ENCODE results near the gene PAGR1. TPM values are rescaled to one million over a fixed set of nuclear protein-coding genes. Genes with fewer than 3 reads are reported as not detected.

PAGR1 gene
- total and polyA plus RNA-seq, 2 of the 8 experiments (the other 6 are each of a cell fraction or from before 2014, with no cell fraction given), result 35.4 to 56.4 TPM

DNA sequence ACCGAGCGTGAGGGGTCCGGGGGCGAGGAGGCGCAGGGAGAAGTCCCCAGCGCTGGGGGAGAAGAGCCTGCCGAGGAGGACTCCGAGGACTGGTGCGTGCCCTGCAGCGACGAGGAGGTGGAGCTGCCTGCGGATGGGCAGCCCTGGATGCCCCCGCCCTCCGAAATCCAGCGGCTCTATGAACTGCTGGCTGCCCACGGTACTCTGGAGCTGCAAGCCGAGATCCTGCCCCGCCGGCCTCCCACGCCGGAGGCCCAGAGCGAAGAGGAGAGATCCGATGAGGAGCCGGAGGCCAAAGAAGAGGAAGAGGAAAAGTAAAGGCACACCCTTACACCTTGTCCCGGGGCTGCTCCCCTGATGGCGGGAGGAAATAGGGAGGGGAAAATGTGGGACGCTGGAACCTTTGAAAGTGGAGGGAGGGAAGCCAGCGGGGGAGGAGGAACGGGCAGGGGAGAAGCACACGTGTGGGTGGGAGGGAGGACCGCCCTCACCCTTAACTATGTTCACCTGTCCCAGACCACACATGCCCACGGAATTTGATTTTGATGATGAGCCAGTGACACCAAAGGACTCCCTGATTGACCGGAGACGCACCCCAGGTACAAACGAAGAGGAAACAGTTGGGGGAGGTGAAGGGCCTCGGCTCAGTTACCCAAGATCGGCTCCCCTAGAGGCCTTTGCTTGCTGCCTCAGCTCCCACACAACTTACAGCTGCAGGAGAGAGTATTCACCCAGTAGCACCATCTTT is 916 bp downstream of the PAGR1 start (continued):
- TF ChIP-seq POU5F1 (IDR thresholded peaks at IDR 0.05; ENCODE audit: low read depth, low read length) (no peak), GTF2F1 (IDR thresholded peaks at IDR 0.05; ENCODE audit: borderline replicate concordance, low read depth, low read length) (no peak), ZNF274 (IDR thresholded peaks at IDR 0.05; ENCODE audit: borderline replicate concordance, extremely low read depth, low read length) (no peak)
